Esophagus muscularis mucosa (tissue), 4 donors: Measurements from ENCODE around the gene ASTL. TPM values are rescaled to one million over a fixed set of nuclear protein-coding genes. Genes with fewer than 3 reads are reported as not detected.
A peak's percentile ranks its signal among the peaks of the same experiment; 100 is the strongest.
"Not testable (repeated sequence)": the region's sequence is repeated elsewhere in the genome, so short reads cannot be mapped to it uniquely, and the experiment has no call there.

ENCODE experiments used
- DNase-seq: peaks from one replicate; pipeline ENCODE4 v3.0.0-alpha.2; 2017; ENCODE audit errors: extremely low spot score
- H3K27ac ChIP-seq, 4 donors: fragments of 200-600 bp; sonication (generic); replicated peaks in 1 of 4; 1 replicate in 3 of 4; 2 replicates in 1 of 4; pipeline ENCODE4 v1.5.1; 2016 to 2019; ENCODE audit warnings: mild to moderate bottlenecking in 1 of 4
- H3K27me3 ChIP-seq, 4 donors: fragments of 200-600 bp; sonication (generic); one replicate each; pipeline versions ENCODE4 v1.5.1 to v1.6.0; 2016 to 2019
- H3K36me3 ChIP-seq, 4 donors: fragments of 200-600 bp; sonication (generic); one replicate each; pipeline ENCODE4 v1.5.1; 2016 to 2019
- H3K4me1 ChIP-seq, 4 donors: fragments of 200-600 bp; sonication (generic); one replicate each; pipeline ENCODE4 v1.5.1; 2016 to 2019
- H3K4me3 ChIP-seq, 4 donors: fragments of 200-600 bp; sonication (generic); 1 replicate in 2 of 4; 2 replicates in 2 of 4; pipeline ENCODE4 v1.5.1; 2016 to 2019; ENCODE audit warnings: mild to moderate bottlenecking in 4 of 4, moderate library complexity in 1 of 4
- H3K9me3 ChIP-seq, 4 donors: fragments of 200-600 bp; sonication (generic); 1 replicate in 3 of 4; 2 replicates in 1 of 4; pipeline ENCODE4 v1.5.1; 2016 to 2019
- EP300 ChIP-seq: sonication (generic); formaldehyde crosslinking; IDR thresholded peaks from one replicate; pipeline ENCODE4 v1.6.1; 2017; ENCODE audit warnings: antibody characterized with exemption
- POLR2A ChIP-seq: fragments of 450-650 bp; IDR thresholded peaks from one replicate; pipeline ENCODE4 v1.6.1; 2017; ENCODE audit warnings: antibody characterized with exemption, moderate library complexity, mild to moderate bottlenecking, low read depth
- POLR2AphosphoS5 ChIP-seq, 2 donors: sonication (generic); formaldehyde crosslinking; IDR thresholded peaks; one replicate each; pipeline ENCODE4 v1.6.1; 2017; ENCODE audit warnings: antibody characterized with exemption in 2 of 2
- WGBS: methylation state at CpG from one replicate; pipeline ENCODE4 v1.1.5; 2018; 5-methylcytosine and 5-hydroxymethylcytosine counted together
- intact Hi-C: fragments of 100-400 bp; cut with DNase I; formaldehyde crosslinking; loops from one replicate; pipeline ENCODE4 v1.15.1; 2023
- total RNA-seq, 4 donors: library from RNA; depleted of rRNA; stranded (reverse); fragments of >200 nt; gene quantifications; one replicate each; pipeline versions ENCODE4 v1.1.0 to v1.2.1, GENCODE V29; 2016
- TF ChIP-seq, protein P1 (sequence below), 3 experiments: fragments of 200-600 bp in 2 of 3; fragments of 450-650 bp in 1 of 3; sonication (generic) in 2 of 3; IDR thresholded peaks; one replicate each; pipeline ENCODE4 v1.5.1; 2017 to 2019; ENCODE audit warnings: antibody characterized with exemption in 3 of 3, mild to moderate bottlenecking in 2 of 3, moderate library complexity in 1 of 3

ASTL gene
- total RNA-seq, 4 donors from 2014 or later = not detected

DNA sequence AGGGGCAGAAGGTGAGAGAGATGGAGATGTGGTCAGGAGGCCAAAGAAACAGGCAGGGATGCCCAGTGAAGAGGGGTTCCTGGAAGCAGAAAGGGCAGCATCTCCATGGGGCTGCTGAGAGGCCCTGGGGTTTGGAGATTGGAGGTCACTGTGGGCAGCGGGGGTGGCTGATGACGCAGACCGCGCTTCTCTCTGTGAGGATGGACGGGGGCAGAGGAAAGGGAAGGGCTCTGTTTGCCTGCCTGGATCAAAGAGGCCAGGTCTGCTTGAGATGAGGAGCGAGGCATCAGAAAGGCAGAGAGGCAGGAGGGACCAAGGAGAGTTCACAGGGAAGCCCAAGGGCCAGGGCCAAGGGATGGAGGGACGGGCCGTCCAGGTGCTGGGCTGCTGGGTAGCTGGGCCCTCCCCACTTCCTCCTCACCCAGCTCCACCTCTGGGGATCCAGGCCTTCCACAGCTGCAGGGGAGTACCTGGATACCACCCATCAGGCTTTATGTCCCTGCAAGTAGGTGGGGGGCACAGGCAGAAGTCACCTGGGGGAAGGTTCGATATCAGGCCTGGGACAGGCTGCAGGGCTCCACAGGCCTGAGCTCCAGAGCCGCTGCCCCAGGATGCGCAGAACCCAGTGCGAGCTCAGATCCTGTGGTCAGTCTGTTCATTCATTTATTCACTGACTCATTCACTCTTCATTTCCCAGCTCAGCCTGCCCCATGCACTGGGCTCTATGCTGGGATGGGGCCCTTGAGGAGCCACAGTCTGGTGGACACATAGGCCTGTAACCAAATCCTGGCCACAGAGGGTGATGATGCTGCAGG lies 52.6 kb downstream of the ASTL start:
- H3K27ac ChIP-seq = no peak overlapping the region
- WGBS = 94% methylated on average over 12 of the region's 12 CpGs
- DNase-seq = peak; percentile 78
- H3K36me3 ChIP-seq = no peaks in the 10 kb centered on the region
- intact Hi-C loops = no loop called here
- no peaks in the 10 kb centered on the region for H3K9me3 ChIP-seq
- H3K27me3 ChIP-seq = peaks cover 0 to 19% (median 0%) of the 10 kb centered on the region in 4 donors
- TF ChIP-seq EP300 (no peak), POLR2A (no peak), POLR2AphosphoS5 (IDR thresholded peaks at IDR 0.05) (no peak)
- TF ChIP-seq, protein P1, sequence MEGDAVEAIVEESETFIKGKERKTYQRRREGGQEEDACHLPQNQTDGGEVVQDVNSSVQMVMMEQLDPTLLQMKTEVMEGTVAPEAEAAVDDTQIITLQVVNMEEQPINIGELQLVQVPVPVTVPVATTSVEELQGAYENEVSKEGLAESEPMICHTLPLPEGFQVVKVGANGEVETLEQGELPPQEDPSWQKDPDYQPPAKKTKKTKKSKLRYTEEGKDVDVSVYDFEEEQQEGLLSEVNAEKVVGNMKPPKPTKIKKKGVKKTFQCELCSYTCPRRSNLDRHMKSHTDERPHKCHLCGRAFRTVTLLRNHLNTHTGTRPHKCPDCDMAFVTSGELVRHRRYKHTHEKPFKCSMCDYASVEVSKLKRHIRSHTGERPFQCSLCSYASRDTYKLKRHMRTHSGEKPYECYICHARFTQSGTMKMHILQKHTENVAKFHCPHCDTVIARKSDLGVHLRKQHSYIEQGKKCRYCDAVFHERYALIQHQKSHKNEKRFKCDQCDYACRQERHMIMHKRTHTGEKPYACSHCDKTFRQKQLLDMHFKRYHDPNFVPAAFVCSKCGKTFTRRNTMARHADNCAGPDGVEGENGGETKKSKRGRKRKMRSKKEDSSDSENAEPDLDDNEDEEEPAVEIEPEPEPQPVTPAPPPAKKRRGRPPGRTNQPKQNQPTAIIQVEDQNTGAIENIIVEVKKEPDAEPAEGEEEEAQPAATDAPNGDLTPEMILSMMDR (IDR thresholded peaks at IDR 0.05) = no peak
- H3K4me3 ChIP-seq = no peak overlapping the region
- H3K4me1 ChIP-seq = peaks cover 7 to 29% (median 12%) of the 10 kb centered on the region in 4 donors

DNA sequence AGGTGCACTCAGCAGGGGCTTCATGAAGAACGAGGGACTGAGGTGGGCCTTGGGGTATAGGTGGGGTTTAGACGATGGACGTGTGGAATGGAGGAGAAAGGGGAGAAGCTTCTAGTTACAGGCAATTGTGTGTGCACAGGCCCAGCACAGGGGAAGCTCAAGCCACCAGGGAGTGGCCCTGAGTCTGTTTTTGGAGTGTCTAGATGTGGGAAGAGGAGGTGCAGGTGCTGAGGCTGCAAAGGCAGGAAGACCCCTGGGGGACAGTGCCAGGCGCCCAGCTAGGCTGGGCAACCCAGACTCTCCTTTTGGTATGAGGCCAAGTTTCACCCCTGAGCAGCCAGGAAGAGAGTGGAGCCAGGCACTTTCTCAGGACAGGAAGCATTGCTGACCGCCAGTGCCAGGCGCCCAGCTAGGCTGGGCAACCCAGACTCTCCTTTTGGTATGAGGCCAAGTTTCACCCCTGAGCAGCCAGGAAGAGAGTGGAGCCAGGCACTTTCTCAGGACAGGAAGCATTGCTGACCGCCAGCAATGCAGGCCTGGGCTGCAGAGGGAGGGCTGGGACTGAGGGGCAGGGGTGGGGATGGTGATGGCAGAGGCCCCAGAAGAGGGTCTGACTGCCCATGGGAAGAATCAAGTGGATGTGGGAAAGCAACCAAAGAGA lies 53.3 kb downstream of the ASTL start:
- H3K4me3 ChIP-seq, H3K27ac ChIP-seq, H3K36me3 ChIP-seq, DNase-seq, intact Hi-C loops, H3K9me3 ChIP-seq: not testable (repeated sequence)
- Histone ChIP-seq H3K4me1 (peaks cover 7 to 27% (median 12%) of the 10 kb centered on the region in 4 donors), H3K27me3 (peaks cover 0 to 19% (median 0%) of the 10 kb centered on the region in 4 donors)
- WGBS = 92% methylated on average over 4 of the region's 7 CpGs

DNA sequence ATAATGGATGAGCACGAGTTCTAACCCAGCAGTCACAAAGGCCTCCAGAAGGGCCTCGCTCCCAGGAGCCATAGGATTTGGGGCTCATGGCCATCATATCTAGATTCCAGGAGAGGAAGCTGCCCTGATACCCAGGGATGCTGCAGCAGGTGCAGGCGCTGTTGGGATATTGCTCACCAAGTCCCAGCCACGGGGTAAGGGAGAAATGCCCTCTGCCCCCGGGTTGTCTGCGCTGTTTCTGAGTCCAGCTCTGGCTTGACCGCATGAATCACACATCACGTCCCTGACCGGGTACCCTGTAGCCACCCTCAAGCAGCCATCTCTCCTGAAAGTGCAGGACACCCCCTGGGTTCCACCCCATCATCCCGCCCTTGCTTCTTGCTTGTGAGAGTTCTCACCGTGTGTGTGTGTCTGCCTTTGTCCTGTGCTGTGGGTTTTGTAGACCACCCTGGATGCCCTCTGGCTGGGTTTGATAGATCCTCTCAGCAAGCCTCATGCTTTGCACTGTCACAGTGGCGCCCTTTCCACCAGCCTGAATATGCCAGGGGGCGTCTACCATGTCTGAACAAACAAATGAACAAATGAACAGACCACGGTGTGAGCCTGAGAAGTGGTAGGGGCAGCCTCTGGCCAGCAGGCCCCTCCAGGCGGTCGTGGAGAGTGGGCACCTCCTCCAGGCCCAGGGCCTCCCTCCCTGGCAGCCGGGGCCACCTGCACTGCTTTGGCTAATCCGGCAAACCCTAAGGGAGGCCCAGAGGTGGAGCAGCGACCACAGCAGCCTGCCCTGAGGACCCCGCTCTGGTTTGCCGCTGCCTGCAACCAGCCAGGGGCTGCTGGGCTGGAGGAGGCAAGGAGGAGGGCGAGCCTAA lies 54.1 kb downstream of the ASTL start:
- no peak for DNase-seq
- Histone ChIP-seq H3K27ac (no peak overlapping the region), H3K4me3 (no peak overlapping the region), H3K9me3 (no peaks in the 10 kb centered on the region), H3K36me3 (no peaks in the 10 kb centered on the region), H3K4me1 (peaks cover 7 to 23% (median 12%) of the 10 kb centered on the region in 4 donors), H3K27me3 (peaks cover 0 to 12% (median 0%) of the 10 kb centered on the region in 4 donors)
- 92% methylated on average over 13 of the region's 22 CpGs for WGBS
- TF ChIP-seq POLR2A = no peak
- TF ChIP-seq, protein P1 (IDR thresholded peaks at IDR 0.05) = no peak
- no peak for TF ChIP-seq EP300
- no peak for TF ChIP-seq POLR2AphosphoS5 (IDR thresholded peaks at IDR 0.05)
- intact Hi-C loops = no loop called here

DNA sequence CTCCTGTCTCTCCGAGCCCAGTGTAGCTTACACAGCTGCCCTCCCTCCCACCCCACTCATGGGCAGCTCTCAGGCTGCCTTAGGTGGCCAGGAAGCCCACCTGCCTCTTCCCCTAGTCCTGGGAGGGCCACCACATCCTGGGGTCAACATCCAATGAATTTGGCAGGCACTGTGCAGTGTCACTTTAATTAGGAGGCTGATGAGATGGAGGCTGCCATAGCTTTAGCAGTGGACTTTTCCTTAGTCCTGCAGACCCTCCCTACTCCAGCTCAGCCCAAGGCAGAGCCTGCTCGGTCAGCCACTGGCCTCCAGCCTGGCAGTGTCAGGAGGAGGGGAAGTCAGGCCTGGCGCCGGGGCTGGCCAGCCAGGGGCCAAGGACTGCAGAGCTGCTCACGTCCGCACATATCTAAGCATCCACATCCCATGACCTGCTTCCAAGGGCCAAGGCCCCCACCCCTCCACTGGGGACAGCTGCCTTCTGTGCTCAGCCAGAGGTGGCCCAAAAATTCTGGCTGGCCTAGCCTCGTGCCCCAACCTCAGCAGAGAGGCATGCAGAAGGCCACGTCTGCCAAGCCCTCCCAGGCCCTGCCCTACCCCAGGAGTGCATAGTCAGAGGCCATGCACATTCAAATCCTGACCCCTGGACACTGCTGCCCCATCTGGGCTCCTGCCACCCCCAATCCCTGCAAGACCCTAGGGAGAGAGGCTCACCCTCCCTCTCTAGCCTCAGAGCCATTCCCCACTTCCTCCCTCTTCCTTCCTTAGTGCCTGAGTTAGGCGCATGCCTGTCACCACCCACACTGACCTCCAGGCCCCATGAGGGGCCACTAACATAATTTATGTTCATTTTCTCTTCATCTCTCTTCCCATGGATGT lies 55.0 kb downstream of the ASTL start:
- no peak overlapping the region for H3K4me3 ChIP-seq
- peak overlapping the region in 2 of 4 donors; percentile 26 to 45 for H3K27ac ChIP-seq
- peaks cover 0 to 2% (median 0%) of the 10 kb centered on the region in 4 donors for H3K9me3 ChIP-seq
- TF ChIP-seq POLR2A (no peak), POLR2AphosphoS5 (IDR thresholded peaks at IDR 0.05) (no peak), EP300 (no peak)
- TF ChIP-seq, protein P1 (IDR thresholded peaks at IDR 0.05) = no peak
- WGBS = 72% methylated on average over 3 of the region's 9 CpGs
- intact Hi-C loops = no loop called here
- H3K36me3 ChIP-seq = no peaks in the 10 kb centered on the region
- peak; percentile 80 for DNase-seq
- H3K27me3 ChIP-seq = peaks cover 0 to 9% (median 0%) of the 10 kb centered on the region in 4 donors
- H3K4me1 ChIP-seq = peaks cover 7 to 23% (median 12%) of the 10 kb centered on the region in 4 donors
